K562 (cell line): ENCODE results near the gene TMCC2. TPM values are rescaled to one million over a fixed set of nuclear protein-coding genes. Genes with fewer than 3 reads are reported as not detected.

Experiments
- CHD2 ChIP-seq: IDR thresholded peaks from 2 replicates; pipeline ENCODE4 v1.6.1; 2011; ENCODE audit warnings: low read depth, low read length
- ETV1 ChIP-seq: fragments of 450-650 bp; conservative IDR thresholded peaks from 2 replicates; pipeline ENCODE4 v1.6.1; 2016; ENCODE audit warnings: missing genetic modification characterization, control low read depth, low read depth, missing compliant biosample characterization
- GATA2 ChIP-seq: sonication (generic); formaldehyde crosslinking; IDR thresholded peaks from 2 replicates; pipeline ENCODE4 v1.4.0; 2020; ENCODE audit warnings: mild to moderate bottlenecking, missing genetic modification reagents
- GMEB1 ChIP-seq: fragments of 250-450 bp; sonication (Bioruptor Pico); IDR thresholded peaks from 2 replicates; pipeline ENCODE4 v1.4.0; 2020; ENCODE audit warnings: mild to moderate bottlenecking
- GTF3C2 ChIP-seq: IDR thresholded peaks from 3 replicates; pipeline ENCODE4 v1.6.1; 2011; ENCODE audit warnings: borderline replicate concordance, mild to moderate bottlenecking, moderate library complexity; ENCODE audit not compliant: insufficient read length; ENCODE audit errors: extremely low read depth
- JUND ChIP-seq, 2 experiments: IDR thresholded peaks; 2 replicates in 1 of 2; 3 replicates in 1 of 2; pipeline ENCODE4 v1.6.1; 2011; ENCODE audit warnings: borderline replicate concordance in 2 of 2, low read depth in 2 of 2, low read length in 2 of 2, improper control_type of control experiment in 1 of 2, missing biosample characterization in 1 of 2, missing genetic modification characterization in 1 of 2, missing genetic modification reagents in 1 of 2
- KDM1A ChIP-seq, 2 experiments: fragments of 450-650 bp; IDR thresholded peaks; 2 replicates each; pipeline ENCODE4 v1.6.1; 2016; ENCODE audit warnings: mild to moderate bottlenecking in 2 of 2
- L3MBTL2 ChIP-seq: fragments of 450-650 bp; IDR thresholded peaks from 2 replicates; pipeline ENCODE4 v1.6.1; 2016; ENCODE audit warnings: mild to moderate bottlenecking, moderate library complexity
- MCM3 ChIP-seq: fragments of 450-650 bp; IDR thresholded peaks from 2 replicates; pipeline ENCODE4 v1.6.1; 2016
- PPARD ChIP-seq: fragments of 250-450 bp; sonication (Bioruptor Pico); IDR thresholded peaks from 2 replicates; pipeline ENCODE4 v1.8.0; 2022; ENCODE audit warnings: inconsistent platforms, mild to moderate bottlenecking, moderate library complexity
- SIX5 ChIP-seq, 2 experiments: IDR thresholded peaks; 2 replicates each; pipeline ENCODE4 v1.6.1; 2011; ENCODE audit warnings: low read length in 2 of 2, borderline replicate concordance in 1 of 2, low read depth in 1 of 2, mild to moderate bottlenecking in 1 of 2, moderate library complexity in 1 of 2; ENCODE audit not compliant: insufficient read depth in 1 of 2
- SUPT5H ChIP-seq: fragments of 450-650 bp; IDR thresholded peaks from 2 replicates; pipeline ENCODE4 v1.6.1; 2016
- TAF7 ChIP-seq: fragments of 450-650 bp; IDR thresholded peaks from 2 replicates; pipeline ENCODE4 v1.6.1; 2016; ENCODE audit warnings: missing genetic modification characterization, missing compliant biosample characterization
- ZNF212 ChIP-seq: fragments of 450-650 bp; formaldehyde crosslinking; IDR thresholded peaks from 2 replicates; pipeline ENCODE4 v1.4.0; 2020; ENCODE audit warnings: mild to moderate bottlenecking
- ZNF232 ChIP-seq: sonication (generic); formaldehyde crosslinking; IDR thresholded peaks from 2 replicates; pipeline ENCODE4 v1.8.0; 2022; ENCODE audit warnings: mild to moderate bottlenecking, missing genetic modification reagents
- ZNF717 ChIP-seq: fragments of 250-450 bp; sonication (Bioruptor Pico); IDR thresholded peaks from 2 replicates; pipeline ENCODE4 v1.5.0; 2021
- ZNF740 ChIP-seq, 3 experiments: fragments of 200-800 bp in 1 of 3; sonication (Bioruptor generic) in 1 of 3; sonication (generic) in 1 of 3; formaldehyde crosslinking in 1 of 3; IDR thresholded peaks; 2 replicates each; pipeline versions ENCODE4 v1.6.1 to v1.8.0; 2016 to 2022; ENCODE audit warnings: mild to moderate bottlenecking in 2 of 3, missing compliant biosample characterization in 2 of 3, missing genetic modification characterization in 2 of 3, missing genetic modification reagents in 1 of 3
- polyA plus RNA-seq, 8 experiments: library from polyadenylated mRNA; depleted of rRNA in 4 of 8; stranded (reverse) in 5 of 8; unstranded in 3 of 8; fragments of >200 nt; fragmentation: Nextera tagmentation in 2 of 8; fragmentation: Illumina TruSeq in 1 of 8; extraction: Ambion mirVana in 2 of 8; extraction: Trizol in 1 of 8; gene quantifications; 2 replicates each; pipeline versions ENCODE4 v1.2.1 to v1.2.3, GENCODE V29; 2011 to 2014; ENCODE audit warnings: inconsistent platforms in 1 of 8, missing spikeins in 1 of 8
- total RNA-seq, 7 experiments: library from RNA; depleted of rRNA in 6 of 7; stranded (reverse); fragments of >200 nt in 6 of 7; fragmentation: Illumina TruSeq in 2 of 7; extraction: Trizol in 2 of 7; gene quantifications; 2 replicates each; pipeline versions ENCODE4 v1.2.1 to v1.2.3, GENCODE V29; 2011 to 2021; ENCODE audit warnings: low replicate concordance in 1 of 7
- TF ChIP-seq, protein P1 (sequence below): sonication (generic); formaldehyde crosslinking; IDR thresholded peaks from 2 replicates; pipeline ENCODE4 v1.8.0; 2022; ENCODE audit warnings: missing genetic modification reagents, mild to moderate bottlenecking, borderline replicate concordance

The TMCC2 gene
- total and polyA plus RNA-seq, 9 of the 15 experiments (the other 6 are each of a cell fraction or from before 2014, with no cell fraction given) = 0.06 to 1.8 (median 0.98) TPM

- TF ChIP-seq ZNF740 (CRISPR knock-in tag; IDR thresholded peaks at IDR 0.05) (peak; percentile 96), ZNF740 (tag; IDR thresholded peaks at IDR 0.05) (peak in 1 of 2 experiments; percentile 78; a peak in 2 of 4 replicates), SUPT5H (no peak), SIX5 (IDR thresholded peaks at IDR 0.05; ENCODE audit: borderline replicate concordance in 1 of 2, insufficient read depth in 1 of 2, low read depth in 1 of 2, low read length in 2 of 2) (no peak), GATA2 (CRISPR knock-in tag) (no peak), TAF7 (tag) (no peak), ZNF717 (no peak), KDM1A (IDR thresholded peaks at IDR 0.05) (no peak; a peak in 1 of 4 replicates), JUND (IDR thresholded peaks at IDR 0.05; ENCODE audit: borderline replicate concordance, low read depth, low read length) (peak; percentile 98), JUND (tag; IDR thresholded peaks at IDR 0.05; ENCODE audit: borderline replicate concordance, low read depth, low read length) (peak; percentile 97), ZNF212 (CRISPR knock-in tag) (no peak), GTF3C2 (no peak), PPARD (no peak), ZNF232 (CRISPR knock-in tag) (no peak), ETV1 (tag) (no peak), GMEB1 (CRISPR knock-in tag) (no peak), MCM3 (no peak), CHD2 (no peak), L3MBTL2 (peak; percentile 71; the same call in 1 of the 2 replicates)
- TF ChIP-seq, protein P1, sequence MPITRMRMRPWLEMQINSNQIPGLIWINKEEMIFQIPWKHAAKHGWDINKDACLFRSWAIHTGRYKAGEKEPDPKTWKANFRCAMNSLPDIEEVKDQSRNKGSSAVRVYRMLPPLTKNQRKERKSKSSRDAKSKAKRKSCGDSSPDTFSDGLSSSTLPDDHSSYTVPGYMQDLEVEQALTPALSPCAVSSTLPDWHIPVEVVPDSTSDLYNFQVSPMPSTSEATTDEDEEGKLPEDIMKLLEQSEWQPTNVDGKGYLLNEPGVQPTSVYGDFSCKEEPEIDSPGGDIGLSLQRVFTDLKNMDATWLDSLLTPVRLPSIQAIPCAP (CRISPR knock-in tag) = no peak
Measured at GRCh38 chr1:205284420-205285144, 56.8 kb downstream of the TMCC2 start (continued).
